MM.1S (cell line): Measurements from ENCODE around the gene USP9X.

Experiments used
- DNase-seq: peaks from one replicate; pipeline ENCODE4 v3.0.0-alpha.2; 2015
- H2AFZ ChIP-seq: fragments of 300-600 bp; sonication (generic); 2 replicates; pipeline ENCODE4 v1.6.0; 2016; ENCODE audit warnings: antibody characterized with exemption, low read length
- H3F3A ChIP-seq: fragments of 300-600 bp; sonication (generic); 2 replicates; pipeline ENCODE4 v1.6.1; 2016; ENCODE audit warnings: mild to moderate bottlenecking, antibody characterized with exemption, low read length, moderate library complexity, mixed read lengths; ENCODE audit not compliant: insufficient read depth
- H3K27ac ChIP-seq: fragments of 300-600 bp; sonication (generic); 2 replicates; pipeline ENCODE4 v1.5.1; 2016; ENCODE audit warnings: mild to moderate bottlenecking, low read length
- H3K27me3 ChIP-seq: fragments of 300-600 bp; sonication (generic); replicated peaks from 2 replicates; pipeline ENCODE4 v1.6.0; 2016; ENCODE audit warnings: low read length; ENCODE audit not compliant: insufficient read depth
- H3K36me3 ChIP-seq: fragments of 300-600 bp; sonication (generic); replicated peaks from 2 replicates; pipeline ENCODE4 v1.6.1; 2016; ENCODE audit warnings: mild to moderate bottlenecking, low read length, mixed read lengths; ENCODE audit not compliant: insufficient read depth
- H3K4me1 ChIP-seq: fragments of 300-600 bp; sonication (generic); 2 replicates; pipeline ENCODE4 v1.6.1; 2016; ENCODE audit warnings: low read length, mixed read lengths
- H3K4me2 ChIP-seq: fragments of 300-600 bp; sonication (generic); 2 replicates; pipeline ENCODE4 v1.6.0; 2016; ENCODE audit warnings: low read depth, low read length
- H3K4me3 ChIP-seq: fragments of 300-600 bp; sonication (generic); 2 replicates; pipeline ENCODE4 v1.5.1; 2016; ENCODE audit warnings: low read length, mixed read lengths
- H3K79me2 ChIP-seq: fragments of 300-600 bp; sonication (generic); 2 replicates; pipeline ENCODE4 v1.6.1; 2016; ENCODE audit warnings: mixed run types, low read length, mixed read lengths
- H3K9ac ChIP-seq: fragments of 300-600 bp; sonication (generic); 2 replicates; pipeline ENCODE4 v1.6.1; 2016; ENCODE audit warnings: low read length, mixed read lengths
- H3K9me2 ChIP-seq: fragments of 300-600 bp; sonication (generic); replicated peaks from 2 replicates; pipeline ENCODE4 v1.6.1; 2016; ENCODE audit warnings: mild to moderate bottlenecking, low read length, mixed read lengths; ENCODE audit not compliant: insufficient read depth
- H3K9me3 ChIP-seq: fragments of 300-600 bp; sonication (generic); replicated peaks from 2 replicates; pipeline ENCODE4 v1.6.1; 2016; ENCODE audit warnings: mild to moderate bottlenecking, low read length, mixed read lengths; ENCODE audit not compliant: insufficient read depth
- H4K20me1 ChIP-seq: fragments of 300-600 bp; sonication (generic); 2 replicates; pipeline ENCODE4 v1.6.1; 2016; ENCODE audit warnings: mild to moderate bottlenecking, low read length, moderate library complexity, mixed read lengths; ENCODE audit not compliant: insufficient read depth
- EZH2 ChIP-seq: fragments of 300-600 bp; sonication (generic); optimal IDR thresholded peaks from 2 replicates; pipeline ENCODE3; 2017; ENCODE audit warnings: low read depth, mild to moderate bottlenecking, antibody characterized with exemption, low read length, mixed read lengths
- EZH2phosphoT487 ChIP-seq: fragments of 300-600 bp; sonication (generic); IDR thresholded peaks from 2 replicates; pipeline ENCODE4 v1.6.1; 2018; ENCODE audit warnings: antibody characterized with exemption, low read length
- TF ChIP-seq, protein P1 (sequence below): fragments of 300-600 bp; sonication (generic); IDR thresholded peaks from 2 replicates; pipeline ENCODE4 v1.5.1; 2016; ENCODE audit warnings: antibody characterized with exemption, low read length, mixed read lengths

Gene USP9X

DNA sequence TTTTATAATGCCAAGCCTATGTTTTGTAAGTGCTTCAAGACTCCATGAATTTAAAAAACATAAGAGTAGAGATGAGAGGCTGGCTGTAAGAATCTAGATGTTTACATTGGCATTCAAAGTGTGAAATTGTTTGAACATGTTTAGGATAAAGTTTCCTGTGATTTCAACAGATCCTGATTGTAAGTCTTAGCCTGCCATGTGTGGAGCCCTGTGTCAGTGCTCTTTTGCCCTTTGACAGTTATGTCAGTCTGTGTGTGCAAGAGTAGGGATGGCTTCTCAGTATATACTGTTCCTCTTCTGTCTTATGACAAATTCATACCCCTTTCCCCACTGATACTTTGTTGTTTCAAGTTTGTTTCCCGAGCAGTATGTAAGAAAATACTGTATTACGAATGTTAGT is 68.2 kb downstream of the USP9X start:
- no peak overlapping the region for H3K27ac ChIP-seq
- H3K4me1 ChIP-seq: no peaks in the 10 kb centered on the region
- no peaks in the 10 kb centered on the region for H4K20me1 ChIP-seq
- no peaks in the 10 kb centered on the region for H3F3A ChIP-seq
- no peaks in the 10 kb centered on the region for H3K9me2 ChIP-seq
- H2AFZ ChIP-seq: no peak overlapping the region
- no peaks in the 10 kb centered on the region for H3K9me3 ChIP-seq
- H3K4me3 ChIP-seq: no peak overlapping the region
- no peaks in the 10 kb centered on the region for H3K79me2 ChIP-seq
- H3K4me2 ChIP-seq: no peak overlapping the region
- no peaks in the 10 kb centered on the region for H3K27me3 ChIP-seq
- H3K9ac ChIP-seq: no peak overlapping the region
- peaks cover 2% of the 10 kb centered on the region; the same call in 1 of the 2 replicates for H3K36me3 ChIP-seq
- TF ChIP-seq EZH2phosphoT487: no peak
- TF ChIP-seq, protein P1, sequence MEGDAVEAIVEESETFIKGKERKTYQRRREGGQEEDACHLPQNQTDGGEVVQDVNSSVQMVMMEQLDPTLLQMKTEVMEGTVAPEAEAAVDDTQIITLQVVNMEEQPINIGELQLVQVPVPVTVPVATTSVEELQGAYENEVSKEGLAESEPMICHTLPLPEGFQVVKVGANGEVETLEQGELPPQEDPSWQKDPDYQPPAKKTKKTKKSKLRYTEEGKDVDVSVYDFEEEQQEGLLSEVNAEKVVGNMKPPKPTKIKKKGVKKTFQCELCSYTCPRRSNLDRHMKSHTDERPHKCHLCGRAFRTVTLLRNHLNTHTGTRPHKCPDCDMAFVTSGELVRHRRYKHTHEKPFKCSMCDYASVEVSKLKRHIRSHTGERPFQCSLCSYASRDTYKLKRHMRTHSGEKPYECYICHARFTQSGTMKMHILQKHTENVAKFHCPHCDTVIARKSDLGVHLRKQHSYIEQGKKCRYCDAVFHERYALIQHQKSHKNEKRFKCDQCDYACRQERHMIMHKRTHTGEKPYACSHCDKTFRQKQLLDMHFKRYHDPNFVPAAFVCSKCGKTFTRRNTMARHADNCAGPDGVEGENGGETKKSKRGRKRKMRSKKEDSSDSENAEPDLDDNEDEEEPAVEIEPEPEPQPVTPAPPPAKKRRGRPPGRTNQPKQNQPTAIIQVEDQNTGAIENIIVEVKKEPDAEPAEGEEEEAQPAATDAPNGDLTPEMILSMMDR: no peak
- TF ChIP-seq EZH2: no peak
- DNase-seq: no peak

GRCh38 chrX:41153957-41154356 is 68.7 kb downstream of the USP9X start:
- Histone ChIP-seq H4K20me1 (no peaks in the 10 kb centered on the region), H3K27me3 (no peaks in the 10 kb centered on the region), H2AFZ (no peak overlapping the region), H3K4me1 (no peaks in the 10 kb centered on the region), H3K9ac (no peak overlapping the region), H3K4me2 (no peak overlapping the region), H3F3A (no peaks in the 10 kb centered on the region), H3K36me3 (no peaks in the 10 kb centered on the region; the same call in 1 of the 2 replicates), H3K9me3 (no peaks in the 10 kb centered on the region), H3K79me2 (no peaks in the 10 kb centered on the region), H3K9me2 (no peaks in the 10 kb centered on the region), H3K27ac (no peak overlapping the region), H3K4me3 (no peak overlapping the region)
- TF ChIP-seq, protein P1: no peak
- TF ChIP-seq EZH2 (no peak), EZH2phosphoT487 (no peak)
- DNase-seq: no peak

DNA sequence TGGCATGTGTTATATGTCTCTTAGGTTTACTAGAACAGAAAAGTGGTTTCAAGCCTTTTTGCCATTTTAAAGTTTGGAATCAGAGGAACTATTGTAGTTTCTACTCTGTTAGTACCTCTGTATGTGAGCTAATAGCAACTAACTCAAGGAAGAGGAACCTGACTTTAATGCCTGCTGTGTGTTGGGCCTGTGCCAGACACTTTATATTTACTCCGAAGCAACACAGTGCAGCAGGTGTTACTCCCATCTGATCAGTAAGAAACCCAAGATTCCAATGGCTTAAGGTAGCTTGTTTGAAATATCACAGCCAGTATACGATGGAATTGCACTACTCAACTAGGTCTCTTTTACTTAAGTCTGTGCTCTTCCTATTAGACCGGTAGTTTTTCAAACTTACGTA is 79.2 kb downstream of the USP9X start:
- Histone ChIP-seq H3K36me3 (no peaks in the 10 kb centered on the region), H3K27ac (no peak overlapping the region), H3K9me3 (no peaks in the 10 kb centered on the region), H3K9me2 (no peaks in the 10 kb centered on the region), H3K79me2 (no peaks in the 10 kb centered on the region), H4K20me1 (no peaks in the 10 kb centered on the region), H3K4me2 (no peak overlapping the region), H3K9ac (no peak overlapping the region), H3K27me3 (no peaks in the 10 kb centered on the region), H2AFZ (no peak overlapping the region), H3K4me1 (no peaks in the 10 kb centered on the region), H3F3A (no peaks in the 10 kb centered on the region), H3K4me3 (no peak overlapping the region)
- no peak for DNase-seq
- no peak for TF ChIP-seq EZH2
- TF ChIP-seq, protein P1: no peak
- no peak for TF ChIP-seq EZH2phosphoT487
